GM19455 (cell line): Measurements from ENCODE around the gene FAM53A.
"Not testable (repeated sequence)": the region's sequence is repeated elsewhere in the genome, so short reads cannot be mapped to it uniquely, and the experiment has no call there.

Source experiments
- ATAC-seq: cut with Tn5 transposase; IDR thresholded peaks from one replicate; pipeline ENCODE4 v1.9.1; 2021; ENCODE audit not compliant: unreplicated experiment

The FAM53A gene

GRCh38 chr4:1608196-1608820, 75.8 kb downstream of the FAM53A start:
- no peak for ATAC-seq

GRCh38 chr4:1607436-1608195, 76.5 kb downstream of the FAM53A start:
- not testable (repeated sequence) for ATAC-seq

GRCh38 chr4:1604706-1605205, 79.4 kb downstream of the FAM53A start:
- no peak for ATAC-seq

DNA sequence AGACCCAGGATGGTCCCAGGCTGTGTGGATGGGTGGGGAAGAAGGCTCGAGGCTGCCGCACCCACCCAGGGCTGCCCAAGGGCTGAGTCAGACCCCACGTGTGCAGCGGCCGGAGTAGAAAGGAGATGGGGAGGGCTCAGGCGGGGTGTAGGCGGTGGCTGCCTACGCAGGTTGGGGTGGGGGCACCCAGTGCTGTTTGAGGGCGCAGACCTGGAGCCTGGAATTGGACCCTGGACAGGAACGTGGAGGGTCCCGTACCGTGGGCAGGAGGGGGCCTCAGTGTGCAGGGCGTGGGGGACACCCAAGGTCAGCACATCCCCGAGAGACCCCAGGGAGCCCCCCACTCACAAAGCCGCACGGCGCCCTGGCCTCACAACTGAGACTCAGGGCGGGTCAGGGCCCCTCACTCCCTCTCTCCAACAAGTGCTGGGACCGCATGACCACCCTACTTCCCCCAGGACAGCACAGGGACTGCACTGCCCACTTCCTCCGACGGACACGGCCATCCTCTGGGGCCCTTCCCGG, 79.9 kb downstream of the FAM53A start:
- no peak for ATAC-seq

GRCh38 chr4:1603413-1604135, 80.5 kb downstream of the FAM53A start:
- ATAC-seq = no peak

DNA sequence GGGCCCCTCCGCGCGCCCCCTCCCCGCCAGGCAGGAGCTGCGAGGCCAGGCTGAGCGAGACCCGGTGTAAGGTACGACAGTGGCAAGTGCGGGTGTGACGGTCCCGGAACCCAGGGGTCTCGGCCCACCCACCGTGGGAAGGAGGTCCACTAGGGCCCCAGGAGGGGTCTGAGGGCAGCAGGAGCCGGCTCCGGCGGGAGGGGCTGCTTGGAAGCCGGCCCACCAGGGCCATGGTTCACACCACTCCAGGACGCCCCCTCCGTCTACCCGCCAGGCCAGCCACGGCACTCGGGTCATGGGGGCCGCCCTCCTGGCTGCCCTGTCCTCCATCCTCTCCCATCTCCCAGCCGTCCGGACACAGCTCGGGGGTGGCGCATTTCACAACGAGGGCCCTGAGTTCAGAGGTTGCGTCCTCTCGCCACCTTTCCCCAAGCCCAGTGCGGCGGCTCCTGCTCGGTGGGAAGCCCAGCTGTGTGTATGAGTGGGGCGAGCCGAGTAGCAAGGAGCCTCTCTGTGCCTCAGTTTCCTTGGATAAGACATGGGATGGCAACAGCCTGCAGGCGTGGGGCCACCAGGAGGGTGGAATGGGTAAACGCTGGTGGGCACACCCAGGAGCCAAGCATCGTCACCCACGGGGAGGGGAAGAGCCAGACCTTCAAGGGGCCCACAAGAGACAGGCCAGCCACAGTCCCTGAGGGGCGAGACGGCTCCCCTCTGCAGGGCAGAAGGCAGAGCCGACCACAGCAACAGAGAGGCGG, 81.3 kb downstream of the FAM53A start:
- ATAC-seq = no peak

DNA sequence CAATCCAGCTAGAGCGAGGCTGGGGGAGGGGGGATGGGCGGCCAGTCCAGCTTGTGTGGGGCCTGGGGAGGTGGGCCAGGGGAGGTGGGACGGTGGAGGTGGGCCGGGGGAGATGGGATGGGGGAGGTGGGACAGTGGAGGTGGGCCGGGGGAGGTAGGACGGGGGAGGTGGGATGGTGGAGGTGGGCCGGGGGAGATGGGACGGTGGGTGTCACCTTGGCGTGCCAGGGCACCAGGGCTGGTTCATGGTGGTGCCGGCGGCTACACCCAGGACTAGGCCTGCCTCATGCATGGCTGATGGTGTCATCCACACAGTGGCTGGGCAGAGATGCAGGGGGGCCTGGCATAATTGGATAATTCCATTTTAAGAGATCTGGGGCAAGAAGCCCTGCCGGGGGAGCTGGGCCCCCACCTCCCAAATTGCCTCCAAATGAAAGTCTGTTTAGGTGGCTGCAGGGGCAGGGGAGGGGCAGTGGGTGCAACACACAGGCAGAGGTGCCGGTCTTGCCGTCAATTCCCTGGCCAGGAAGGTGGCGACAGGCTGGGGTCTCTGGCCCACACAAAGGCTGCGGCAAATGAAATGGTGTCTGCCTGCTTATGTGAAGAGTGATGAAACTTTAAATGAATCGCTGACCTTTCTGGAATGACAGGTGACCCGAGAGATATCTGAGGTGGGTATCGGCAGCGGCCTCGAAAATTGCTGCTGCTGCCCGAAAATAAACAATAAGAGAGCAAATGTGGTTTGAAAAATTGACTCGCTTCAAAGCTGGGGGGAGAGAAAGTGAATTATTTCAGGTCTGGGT, 82.1 kb downstream of the FAM53A start:
- no peak for ATAC-seq

DNA sequence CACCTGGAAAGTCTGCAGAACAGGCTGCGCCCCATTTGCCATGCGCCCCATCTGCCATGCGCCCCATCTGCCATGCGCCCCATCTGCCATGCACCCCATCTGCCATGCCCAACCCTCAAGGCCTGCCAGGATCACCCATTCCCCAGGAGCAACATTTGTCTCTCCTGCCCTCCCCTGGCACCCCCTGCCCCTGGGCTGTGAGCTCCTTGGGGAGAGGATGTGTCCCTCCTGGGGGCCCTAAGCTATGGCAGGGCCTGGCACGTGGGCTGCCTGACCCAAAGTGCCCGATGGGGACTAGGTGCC, 82.6 kb downstream of the FAM53A start:
- ATAC-seq = no peak

DNA sequence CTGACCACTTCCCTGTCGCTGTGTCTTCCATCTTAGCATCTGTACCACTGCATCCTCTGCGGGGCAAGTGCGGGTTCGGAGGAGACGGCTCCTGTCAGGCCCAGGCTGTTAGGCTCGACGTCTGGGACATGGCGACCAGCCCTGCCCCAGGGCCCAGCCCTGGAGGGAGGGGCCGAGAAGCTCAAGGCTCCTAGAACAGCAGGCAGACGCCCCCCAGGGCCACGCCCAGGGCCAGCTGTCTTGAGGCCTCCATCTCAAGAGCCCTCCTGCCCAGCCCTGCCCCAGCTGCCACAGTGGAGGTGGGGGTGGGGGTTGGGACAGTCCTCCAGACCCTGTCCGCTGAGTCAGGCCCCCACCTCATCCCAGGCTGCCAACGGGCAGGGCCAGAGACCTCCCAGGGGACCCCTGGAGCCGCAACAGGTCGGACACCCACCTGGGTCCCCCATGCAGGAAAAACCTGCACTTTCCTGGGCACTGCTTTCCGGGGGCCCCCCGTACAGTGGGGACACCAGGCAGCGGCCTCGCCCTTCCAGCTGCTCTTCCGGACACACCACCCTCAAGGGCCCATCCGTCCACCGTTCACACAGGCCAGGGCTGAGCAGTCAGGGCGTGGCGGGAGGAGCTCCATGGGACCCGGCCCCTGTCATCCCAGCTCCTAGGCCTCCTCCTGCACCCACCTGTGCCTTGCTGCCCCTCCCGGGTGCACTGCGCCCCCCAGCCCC, 83.1 kb downstream of the FAM53A start:
- no peak for ATAC-seq

- ATAC-seq = no peak
Observed at GRCh38 chr4:1600211-1600780, 83.8 kb downstream of the FAM53A start.

GRCh38 chr4:1599491-1600210, 84.5 kb downstream of the FAM53A start:
- no peak for ATAC-seq

DNA sequence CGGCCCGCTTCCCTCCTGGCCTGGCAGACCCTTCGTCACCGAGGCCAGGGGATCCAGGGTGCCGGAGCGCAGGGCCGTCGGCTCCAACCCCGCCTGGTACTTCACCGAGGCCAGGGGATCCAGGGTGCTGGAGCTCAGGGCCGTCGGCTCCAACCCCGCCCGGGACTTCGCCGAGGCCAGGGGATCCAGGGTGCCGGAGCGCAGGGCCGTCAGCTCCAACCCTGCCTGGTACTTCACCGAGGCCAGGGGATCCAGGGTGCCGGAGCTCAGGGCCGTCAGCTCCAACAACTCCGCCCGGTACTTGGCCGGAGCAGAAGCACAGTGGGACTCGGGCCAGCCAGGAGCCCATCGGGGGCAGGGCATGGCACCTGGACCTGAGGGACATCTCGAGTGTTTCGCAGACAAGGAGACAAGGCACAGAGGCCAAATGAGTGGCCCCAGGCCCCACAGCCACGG, 85.1 kb downstream of the FAM53A start:
- no peak for ATAC-seq

DNA sequence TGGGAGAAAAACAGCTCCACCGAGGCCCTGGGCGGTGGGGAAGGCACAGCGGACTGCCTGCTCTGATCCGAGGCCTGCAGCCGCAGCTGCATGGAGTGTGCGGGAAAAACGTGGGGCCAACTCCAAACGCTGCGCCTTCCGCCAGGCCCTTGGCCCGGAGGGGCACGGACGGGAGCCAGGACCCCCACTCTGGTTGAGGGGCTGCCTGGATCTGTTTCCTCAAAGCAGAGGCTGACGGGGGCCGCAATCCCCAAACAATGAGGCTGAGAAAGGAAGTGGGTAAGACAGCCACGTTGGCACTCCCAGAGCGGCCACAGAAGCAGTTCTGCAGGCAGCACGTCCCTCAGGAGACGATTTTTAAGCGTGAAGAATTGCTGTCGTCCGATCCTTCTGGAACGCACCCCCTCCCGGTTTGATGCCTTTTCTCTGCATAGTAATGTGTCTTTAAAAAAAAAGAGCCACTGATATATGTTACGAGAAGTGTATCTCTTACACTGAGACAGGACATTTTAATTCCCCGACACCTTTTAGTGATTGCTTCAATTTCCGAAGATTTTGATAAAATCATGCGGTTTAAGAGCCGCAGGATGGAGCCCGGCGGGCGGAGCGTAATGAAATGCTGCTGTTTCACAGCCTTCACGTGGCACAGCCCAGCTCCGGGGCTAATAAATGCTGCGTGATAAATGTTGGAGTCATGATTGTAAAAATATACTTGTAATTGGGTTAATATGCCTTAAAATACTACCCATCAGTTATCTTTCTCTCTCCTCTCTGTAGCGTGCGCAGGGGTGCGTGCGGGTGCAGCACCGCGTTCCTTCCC, 85.7 kb downstream of the FAM53A start:
- ATAC-seq = no peak

DNA sequence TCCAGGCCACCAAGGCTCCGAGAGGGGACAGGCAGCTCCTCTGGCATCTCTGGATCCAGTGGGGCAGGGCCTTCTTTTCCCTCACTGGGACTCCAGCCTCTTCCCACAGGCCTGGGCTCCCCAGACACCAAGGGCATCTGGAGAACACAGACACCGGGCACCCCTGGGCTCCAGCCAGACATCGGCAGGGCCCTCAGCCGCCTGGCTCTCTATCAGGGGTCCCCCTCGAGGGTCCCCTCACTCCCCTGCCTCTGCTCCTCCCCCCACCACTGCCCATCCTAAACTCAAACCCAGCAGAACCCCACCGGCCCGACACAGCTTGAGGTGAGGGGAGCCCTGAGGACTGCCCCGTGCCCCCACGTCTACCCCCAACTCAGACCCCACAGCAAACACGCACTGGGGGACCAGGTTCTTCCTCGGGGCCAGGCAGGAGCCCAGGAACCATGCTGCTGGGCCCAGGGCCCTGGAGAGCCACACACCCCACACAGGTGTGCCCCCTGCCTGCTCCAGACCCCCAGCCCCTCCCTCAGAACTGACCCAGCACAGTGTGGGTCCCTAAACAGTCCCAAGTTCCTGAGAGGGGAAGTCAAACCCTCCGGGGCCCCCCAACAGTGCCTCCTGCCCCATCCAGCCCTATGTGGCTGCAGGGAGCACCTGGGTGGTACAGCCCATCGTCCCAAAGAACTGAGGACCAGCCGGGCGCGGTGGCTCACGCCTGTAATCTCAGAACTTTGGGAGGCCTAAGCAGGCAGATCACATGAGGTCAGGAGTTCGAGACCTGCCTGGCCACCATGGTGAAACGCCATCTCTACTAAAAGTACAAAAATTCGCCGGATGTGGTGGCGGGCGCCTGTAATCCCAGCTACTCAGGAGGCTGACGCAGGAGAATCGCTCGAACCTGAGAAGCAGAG, 86.8 kb downstream of the FAM53A start:
- ATAC-seq = no peak

DNA sequence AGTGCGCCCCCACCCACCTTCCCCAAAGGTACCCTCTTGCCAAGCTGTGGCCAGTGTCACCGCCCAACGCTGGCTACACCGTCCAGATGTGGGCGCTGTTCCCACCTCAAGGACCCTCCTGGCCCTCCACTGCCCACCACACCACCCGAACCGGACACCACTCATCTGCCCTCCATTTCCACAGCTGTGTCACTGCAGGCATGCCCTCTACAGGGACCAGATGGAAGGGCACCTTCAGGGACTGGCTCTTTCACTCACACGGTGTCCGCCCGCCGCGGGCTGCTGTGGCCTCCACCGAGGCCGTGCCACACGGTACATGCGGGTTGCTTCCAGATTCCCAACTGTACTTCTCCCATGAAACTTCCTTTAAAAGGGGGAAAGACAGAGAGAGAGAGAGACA, 87.7 kb downstream of the FAM53A start:
- no peak for ATAC-seq

GRCh38 chr4:1595789-1596325, 88.3 kb downstream of the FAM53A start:
- no peak for ATAC-seq
